H9 (cell line): ENCODE measurements around the gene NMRK1. TPM values are rescaled to one million over a fixed set of nuclear protein-coding genes. Genes with fewer than 3 reads are reported as not detected.

Experiments
- DNase-seq: peaks from one replicate; pipeline ENCODE4 v3.0.0-alpha.2; 2017
- H2AFZ ChIP-seq: one replicate; pipeline ENCODE4 v1.6.1; 2013; ENCODE audit warnings: mild to moderate bottlenecking, low read length, control low read depth, moderate library complexity
- H2AK5ac ChIP-seq: 2 replicates; pipeline ENCODE4 v1.6.1; 2013; ENCODE audit warnings: low read length, control low read depth, mixed read lengths; ENCODE audit not compliant: insufficient read length
- H2BK120ac ChIP-seq: one replicate; pipeline ENCODE4 v1.6.1; 2013; ENCODE audit warnings: low read depth, mild to moderate bottlenecking, low read length, control low read depth, inconsistent platforms; ENCODE audit not compliant: poor library complexity, severe bottlenecking
- H2BK12ac ChIP-seq: 2 replicates; pipeline ENCODE4 v1.6.1; 2013; ENCODE audit warnings: low read length, control low read depth, mixed read lengths, low read depth; ENCODE audit not compliant: insufficient read length
- H2BK15ac ChIP-seq: 2 replicates; pipeline ENCODE4 v1.6.1; 2013; ENCODE audit warnings: low read depth, low read length, control low read depth
- H2BK20ac ChIP-seq: one replicate; pipeline ENCODE4 v1.6.1; 2013; ENCODE audit warnings: low read depth, mild to moderate bottlenecking, low read length, control low read depth, inconsistent platforms; ENCODE audit not compliant: poor library complexity, severe bottlenecking
- H2BK5ac ChIP-seq: 2 replicates; pipeline ENCODE4 v1.6.1; 2013; ENCODE audit warnings: low read length, control low read depth, mixed read lengths; ENCODE audit not compliant: insufficient read length
- H3K14ac ChIP-seq: 2 replicates; pipeline ENCODE4 v1.6.1; 2013; ENCODE audit warnings: low read length, control low read depth; ENCODE audit not compliant: insufficient read depth
- H3K18ac ChIP-seq: 2 replicates; pipeline ENCODE4 v1.6.1; 2013; ENCODE audit warnings: low read depth, mild to moderate bottlenecking, mixed read lengths, low read length, control low read depth; ENCODE audit not compliant: insufficient read length
- H3K23ac ChIP-seq: 2 replicates; pipeline ENCODE4 v1.6.1; 2013; ENCODE audit warnings: low read length, control low read depth, mixed read lengths, low read depth; ENCODE audit not compliant: insufficient read length
- H3K23me2 ChIP-seq: 2 replicates; pipeline ENCODE4 v1.6.1; 2013; ENCODE audit warnings: low read depth, mild to moderate bottlenecking, mixed read lengths, low read length, control low read depth; ENCODE audit not compliant: insufficient read length, poor library complexity, severe bottlenecking
- H3K27ac ChIP-seq: 2 replicates; pipeline ENCODE4 v1.5.1; 2013; ENCODE audit warnings: low read length, control low read depth, mixed read lengths, low read depth; ENCODE audit not compliant: insufficient read length
- H3K27me3 ChIP-seq: 2 replicates; pipeline ENCODE4 v1.6.1; 2013; ENCODE audit warnings: low read length, control low read depth, inconsistent platforms; ENCODE audit not compliant: insufficient read depth
- H3K4ac ChIP-seq: 2 replicates; pipeline ENCODE4 v1.6.1; 2013; ENCODE audit warnings: low read depth, mild to moderate bottlenecking, control low read depth, inconsistent platforms, low read length, moderate library complexity
- H3K4me1 ChIP-seq: 2 replicates; pipeline ENCODE4 v1.6.1; 2013; ENCODE audit warnings: low read length, control low read depth, inconsistent platforms; ENCODE audit not compliant: insufficient read depth
- H3K4me2 ChIP-seq: 2 replicates; pipeline ENCODE4 v1.6.1; 2013; ENCODE audit warnings: low read length, control low read depth, mixed read lengths; ENCODE audit not compliant: insufficient read length, insufficient read depth
- H3K56ac ChIP-seq: 2 replicates; pipeline ENCODE4 v1.6.1; 2013; ENCODE audit warnings: low read depth, mild to moderate bottlenecking, mixed read lengths, low read length, control low read depth; ENCODE audit not compliant: insufficient read length
- H3K79me1 ChIP-seq: 2 replicates; pipeline ENCODE4 v1.6.1; 2013; ENCODE audit warnings: low read depth, mild to moderate bottlenecking, moderate library complexity, low read length, control low read depth, inconsistent platforms; ENCODE audit not compliant: insufficient read depth, poor library complexity, severe bottlenecking
- H3K79me2 ChIP-seq: 2 replicates; pipeline ENCODE4 v1.6.1; 2013; ENCODE audit warnings: low read length, control low read depth, inconsistent platforms; ENCODE audit not compliant: insufficient read depth
- H3K9ac ChIP-seq: 2 replicates; pipeline ENCODE4 v1.6.1; 2013; ENCODE audit warnings: low read length, control low read depth, mixed read lengths; ENCODE audit not compliant: insufficient read length; ENCODE audit errors: extremely low read depth
- H3K9me3 ChIP-seq: one replicate; pipeline ENCODE4 v1.6.1; 2013; ENCODE audit warnings: low read depth, low read length, inconsistent platforms; ENCODE audit not compliant: control insufficient read depth
- H3T11ph ChIP-seq: one replicate; pipeline ENCODE4 v1.6.1; 2013; ENCODE audit warnings: mild to moderate bottlenecking, low read length, control low read depth, inconsistent platforms
- H4K20me1 ChIP-seq: one replicate; pipeline ENCODE4 v1.6.1; 2013; ENCODE audit not compliant: control insufficient read depth, insufficient read length, insufficient read depth
- H4K5ac ChIP-seq: 2 replicates; pipeline ENCODE4 v1.6.1; 2013; ENCODE audit warnings: low read depth, mild to moderate bottlenecking, mixed read lengths, low read length, control low read depth; ENCODE audit not compliant: insufficient read length
- H4K8ac ChIP-seq: replicated peaks from 2 replicates; pipeline ENCODE4 v1.6.1; 2013; ENCODE audit warnings: low read length, control low read depth, mixed read lengths, low read depth; ENCODE audit not compliant: insufficient read length
- H4K91ac ChIP-seq: 2 replicates; pipeline ENCODE4 v1.6.1; 2013; ENCODE audit warnings: low read depth, mild to moderate bottlenecking, moderate library complexity, mixed read lengths, low read length, control low read depth; ENCODE audit not compliant: insufficient read length
- H3K27ac Mint-ChIP-seq, 3 experiments: 2 replicates in 2 of 3; 3 replicates in 1 of 3; pipeline ENCODE4 v1.8.0; 2020 to 2021; ENCODE audit warnings: mixed read lengths in 3 of 3, mild to moderate bottlenecking in 1 of 3, moderate library complexity in 1 of 3
- H3K27me3 Mint-ChIP-seq: 2 replicates; pipeline ENCODE4 v1.8.0; 2021; ENCODE audit warnings: low read depth, mild to moderate bottlenecking, moderate library complexity, mixed read lengths
- H3K36me3 Mint-ChIP-seq, 3 experiments: 2 replicates in 2 of 3; 3 replicates in 1 of 3; pipeline ENCODE4 v1.8.0; 2020 to 2021; ENCODE audit warnings: low read depth in 3 of 3, mixed read lengths in 3 of 3; ENCODE audit not compliant: insufficient read depth in 1 of 3
- H3K4me1 Mint-ChIP-seq, 2 experiments: 2 replicates each; pipeline ENCODE4 v1.8.0; 2020; ENCODE audit warnings: mixed read lengths in 2 of 2
- H3K4me3 Mint-ChIP-seq, 2 experiments: 2 replicates in 1 of 2; 3 replicates in 1 of 2; pipeline ENCODE4 v1.8.0; 2020 to 2021; ENCODE audit warnings: mild to moderate bottlenecking in 2 of 2, mixed read lengths in 2 of 2, moderate library complexity in 1 of 2
- H3K9me3 Mint-ChIP-seq, 2 experiments: 2 replicates in 1 of 2; 3 replicates in 1 of 2; pipeline ENCODE4 v1.8.0; 2020; ENCODE audit warnings: mild to moderate bottlenecking in 2 of 2, mixed read lengths in 2 of 2, moderate library complexity in 1 of 2
- WGBS: extraction: QIAGEN DNeasy Blood & Tissue Kit; methylation state at CpG from one replicate; pipeline ENCODE4 v1.1.7; 2013; ENCODE audit warnings: missing lambda C conversion rate, low lambda C conversion rate, mixed read lengths; ENCODE audit not compliant: insufficient read length; ENCODE audit errors: extremely low coverage; 5-methylcytosine and 5-hydroxymethylcytosine counted together
- total RNA-seq: library from RNA; stranded (reverse); gene quantifications from 2 replicates; pipeline ENCODE4 v1.2.1, GENCODE V29; 2021
- TF ChIP-seq, protein P1 (sequence below): fragments of 200-600 bp; sonication (generic); conservative IDR thresholded peaks from 3 replicates; pipeline ENCODE4 v1.8.0; 2021; ENCODE audit warnings: antibody characterized with exemption, mild to moderate bottlenecking

Gene NMRK1
- total RNA-seq, 1 experiment from 2014 or later: 3.0 TPM

DNA sequence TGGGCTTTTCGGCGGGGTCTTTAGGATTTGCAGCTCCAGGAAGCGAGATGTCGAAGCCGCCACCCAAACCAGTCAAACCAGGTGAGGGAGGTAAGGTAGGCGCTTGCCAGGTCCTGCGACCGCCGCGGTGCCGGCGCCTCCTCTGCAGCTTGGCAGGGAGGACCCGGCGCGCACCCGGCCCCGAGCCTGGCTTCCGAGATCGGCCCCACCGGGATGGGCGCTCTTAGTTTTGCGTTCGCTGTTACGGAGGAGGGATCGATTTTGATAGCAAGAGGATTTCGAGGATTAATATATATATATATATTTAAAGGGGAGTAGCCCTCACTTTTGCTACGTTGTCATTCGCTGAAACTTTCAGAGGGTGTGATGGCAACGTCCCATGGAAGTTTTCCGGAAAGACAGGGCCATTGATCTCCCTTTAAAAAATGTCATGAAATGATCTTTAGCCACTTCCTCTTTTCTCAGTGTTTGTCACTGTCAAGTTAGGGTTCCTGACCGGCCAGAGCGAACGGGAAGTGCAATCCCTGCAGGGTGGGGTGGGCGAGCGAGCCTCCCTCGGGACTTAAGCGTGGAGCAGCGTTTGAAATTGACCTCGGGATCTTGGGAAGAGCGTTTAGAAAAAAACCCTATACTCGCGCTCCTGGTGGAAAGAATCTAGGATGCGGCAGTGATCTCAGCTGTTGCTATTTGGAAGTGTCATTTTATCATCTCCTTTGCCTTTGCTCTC is 854 bp upstream of the NMRK1 start:
- Histone ChIP-seq H3K79me1 (no peaks in the 10 kb centered on the region), H3K23me2 (peaks cover 8% of the 10 kb centered on the region), H2BK120ac (no peak overlapping the region), H2BK5ac (no peak overlapping the region), H3K4ac (no peak overlapping the region), H2AK5ac (no peak overlapping the region), H4K91ac (no peak overlapping the region), H3K9me3 (no peaks in the 10 kb centered on the region), H2BK20ac (no peak overlapping the region), H4K5ac (no peak overlapping the region), H4K8ac (no peak overlapping the region), H3K4me1 (peaks cover 2% of the 10 kb centered on the region; the same call in 1 of the 2 replicates), H2AFZ (peak overlapping the region; percentile 84), H3K56ac (no peak overlapping the region), H3K27me3 (no peaks in the 10 kb centered on the region), H4K20me1 (no peaks in the 10 kb centered on the region), H3K23ac (no peak overlapping the region), H3K27ac (no peak overlapping the region), H3K4me2 (peak overlapping the region; percentile 99), H2BK12ac (no peak overlapping the region), H3K14ac (peak overlapping the region; percentile 93; the same call in 1 of the 2 replicates), H2BK15ac (no peak overlapping the region), H3K79me2 (no peaks in the 10 kb centered on the region; the same call in 1 of the 2 replicates), H3K18ac (no peak overlapping the region), H3T11ph (no peak overlapping the region), H3K9ac (peak overlapping the region; percentile 64)
- TF ChIP-seq, protein P1, sequence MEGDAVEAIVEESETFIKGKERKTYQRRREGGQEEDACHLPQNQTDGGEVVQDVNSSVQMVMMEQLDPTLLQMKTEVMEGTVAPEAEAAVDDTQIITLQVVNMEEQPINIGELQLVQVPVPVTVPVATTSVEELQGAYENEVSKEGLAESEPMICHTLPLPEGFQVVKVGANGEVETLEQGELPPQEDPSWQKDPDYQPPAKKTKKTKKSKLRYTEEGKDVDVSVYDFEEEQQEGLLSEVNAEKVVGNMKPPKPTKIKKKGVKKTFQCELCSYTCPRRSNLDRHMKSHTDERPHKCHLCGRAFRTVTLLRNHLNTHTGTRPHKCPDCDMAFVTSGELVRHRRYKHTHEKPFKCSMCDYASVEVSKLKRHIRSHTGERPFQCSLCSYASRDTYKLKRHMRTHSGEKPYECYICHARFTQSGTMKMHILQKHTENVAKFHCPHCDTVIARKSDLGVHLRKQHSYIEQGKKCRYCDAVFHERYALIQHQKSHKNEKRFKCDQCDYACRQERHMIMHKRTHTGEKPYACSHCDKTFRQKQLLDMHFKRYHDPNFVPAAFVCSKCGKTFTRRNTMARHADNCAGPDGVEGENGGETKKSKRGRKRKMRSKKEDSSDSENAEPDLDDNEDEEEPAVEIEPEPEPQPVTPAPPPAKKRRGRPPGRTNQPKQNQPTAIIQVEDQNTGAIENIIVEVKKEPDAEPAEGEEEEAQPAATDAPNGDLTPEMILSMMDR: peak; percentile 48; the same call in 2 of the 3 replicates
- Mint-ChIP-seq H3K36me3 (no peaks in the 10 kb centered on the region), H3K4me1 (peaks cover 36 to 39% of the 10 kb centered on the region in 2 experiments), H3K27ac (peak overlapping the region in 2 of 3 experiments; percentile 93 to 95; a peak in 4 of 7 replicates), H3K9me3 (no peaks in the 10 kb centered on the region; a peak in 1 of 5 replicates), H3K4me3 (peak overlapping the region; percentile 93 to 99), H3K27me3 (no peaks in the 10 kb centered on the region; the same call in 1 of the 2 replicates)
- peak; percentile 39 for DNase-seq
- no CpG with 5 or more reads among the region's 43 CpGs for WGBS
